Measurements from ENCODE around the gene THRA. TPM values are rescaled to one million over a fixed set of nuclear protein-coding genes. Genes with fewer than 3 reads are reported as not detected.

Gene THRA
- total and polyA plus RNA-seq, 9 of the 15 experiments (the other 6 are each of a cell fraction or from before 2014, with no cell fraction given) = 0.34 to 23.4 (median 12.7) TPM

DNA sequence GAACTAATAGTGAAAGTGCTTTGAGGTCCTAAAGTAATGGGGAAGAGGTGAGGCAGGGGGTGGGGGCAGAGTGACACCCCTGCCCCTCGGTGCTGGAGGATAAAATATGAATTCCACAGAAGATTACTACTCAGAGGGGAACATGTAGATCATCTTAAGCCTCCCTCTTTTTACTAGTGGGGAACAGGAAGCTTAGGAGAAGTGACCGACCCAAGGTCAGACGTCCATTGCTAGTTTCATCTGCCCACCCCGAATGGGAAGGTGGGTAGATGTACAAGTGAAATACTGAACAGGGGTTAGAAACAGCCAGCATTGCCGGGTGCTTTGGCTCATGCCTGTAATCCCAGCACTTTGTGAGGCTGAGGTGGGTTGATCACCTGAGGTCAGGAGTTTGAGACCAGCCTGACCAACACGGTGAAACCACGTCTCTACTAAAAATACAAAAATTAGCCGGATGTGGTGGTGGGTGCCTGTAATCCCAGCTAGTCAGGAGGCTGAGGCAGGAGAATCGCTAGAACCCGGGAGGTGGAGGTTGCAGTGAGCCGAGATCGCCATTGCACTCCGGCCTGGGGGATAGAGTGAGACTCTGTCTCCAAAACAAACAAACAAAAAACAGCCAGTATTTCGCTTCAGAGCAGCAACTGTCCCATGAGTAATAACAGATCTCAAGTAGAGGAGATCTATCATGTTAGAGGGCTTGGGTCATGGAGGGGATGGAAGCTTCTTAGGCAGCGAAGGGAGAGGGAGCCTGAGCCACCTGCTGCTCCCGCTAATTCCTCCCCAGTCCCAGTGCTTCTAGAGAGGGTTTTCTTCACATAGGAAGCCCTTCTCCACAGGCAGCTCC, 38.8 kb downstream of the THRA start (continued):
- TF ChIP-seq, protein P1, sequence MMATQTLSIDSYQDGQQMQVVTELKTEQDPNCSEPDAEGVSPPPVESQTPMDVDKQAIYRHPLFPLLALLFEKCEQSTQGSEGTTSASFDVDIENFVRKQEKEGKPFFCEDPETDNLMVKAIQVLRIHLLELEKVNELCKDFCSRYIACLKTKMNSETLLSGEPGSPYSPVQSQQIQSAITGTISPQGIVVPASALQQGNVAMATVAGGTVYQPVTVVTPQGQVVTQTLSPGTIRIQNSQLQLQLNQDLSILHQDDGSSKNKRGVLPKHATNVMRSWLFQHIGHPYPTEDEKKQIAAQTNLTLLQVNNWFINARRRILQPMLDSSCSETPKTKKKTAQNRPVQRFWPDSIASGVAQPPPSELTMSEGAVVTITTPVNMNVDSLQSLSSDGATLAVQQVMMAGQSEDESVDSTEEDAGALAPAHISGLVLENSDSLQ (IDR thresholded peaks at IDR 0.05) = 0 out of 2 replicates have a peak, but pooled peaks have one; percentile 7
- TF ChIP-seq BCOR (IDR thresholded peaks at IDR 0.05) = 0 out of 2 replicates have a peak, but pooled peaks have one; percentile 3
- peak; percentile 1; the same call in 1 of the 2 replicates for TF ChIP-seq ESRRA (IDR thresholded peaks at IDR 0.05; ENCODE audit: borderline replicate concordance, low read depth)
- TF ChIP-seq CHD1 (IDR thresholded peaks at IDR 0.05; ENCODE audit: low read length) = no peak
- TF ChIP-seq COPS2 (conservative IDR thresholded peaks at IDR 0.05) = no peak
- TF ChIP-seq ZNF354B (CRISPR knock-in tag; IDR thresholded peaks at IDR 0.05) = no peak
- TF ChIP-seq ZNF175 (CRISPR knock-in tag; IDR thresholded peaks at IDR 0.05; ENCODE audit: low read depth) = 0 out of 2 replicates have a peak, but pooled peaks have one; percentile 75
- TF ChIP-seq, protein P2, sequence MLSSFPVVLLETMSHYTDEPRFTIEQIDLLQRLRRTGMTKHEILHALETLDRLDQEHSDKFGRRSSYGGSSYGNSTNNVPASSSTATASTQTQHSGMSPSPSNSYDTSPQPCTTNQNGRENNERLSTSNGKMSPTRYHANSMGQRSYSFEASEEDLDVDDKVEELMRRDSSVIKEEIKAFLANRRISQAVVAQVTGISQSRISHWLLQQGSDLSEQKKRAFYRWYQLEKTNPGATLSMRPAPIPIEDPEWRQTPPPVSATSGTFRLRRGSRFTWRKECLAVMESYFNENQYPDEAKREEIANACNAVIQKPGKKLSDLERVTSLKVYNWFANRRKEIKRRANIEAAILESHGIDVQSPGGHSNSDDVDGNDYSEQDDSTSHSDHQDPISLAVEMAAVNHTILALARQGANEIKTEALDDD (IDR thresholded peaks at IDR 0.05) = 0 out of 2 replicates have a peak, but pooled peaks have one; percentile 0
- 0 out of 2 replicates have a peak, but pooled peaks have one; percentile 48 for TF ChIP-seq DMBX1 (CRISPR knock-in tag; IDR thresholded peaks at IDR 0.05; ENCODE audit: borderline replicate concordance)
- TF ChIP-seq ZNF584 (CRISPR knock-in tag; IDR thresholded peaks at IDR 0.05; ENCODE audit: low read depth) = peak; percentile 63; the same call in 1 of the 2 replicates
- TF ChIP-seq TAF7 (tag; IDR thresholded peaks at IDR 0.05) = 0 out of 2 replicates have a peak, but pooled peaks have one; percentile 11

Measured in K562 (cell line).